Measurements from ENCODE around the gene AMN1.
"Not testable (repeated sequence)": the region's sequence is repeated elsewhere in the genome, so short reads cannot be mapped to it uniquely, and the experiment has no call there.

The AMN1 gene

GRCh38 chr12:31669582-31669981 lies 59.2 kb downstream of the AMN1 start:
- not testable (repeated sequence) for DNase-seq

GRCh38 chr12:31669020-31669419 lies 59.8 kb downstream of the AMN1 start:
- DNase-seq, result no peak

- DNase-seq, result no peak
These were observed 64.8 kb downstream of the AMN1 start for GRCh38 chr12:31664038-31664437.

GRCh38 chr12:31663576-31663975 lies 65.2 kb downstream of the AMN1 start:
- DNase-seq, result no peak

GRCh38 chr12:31662176-31662849 lies 66.5 kb downstream of the AMN1 start:
- no peak for DNase-seq

DNA sequence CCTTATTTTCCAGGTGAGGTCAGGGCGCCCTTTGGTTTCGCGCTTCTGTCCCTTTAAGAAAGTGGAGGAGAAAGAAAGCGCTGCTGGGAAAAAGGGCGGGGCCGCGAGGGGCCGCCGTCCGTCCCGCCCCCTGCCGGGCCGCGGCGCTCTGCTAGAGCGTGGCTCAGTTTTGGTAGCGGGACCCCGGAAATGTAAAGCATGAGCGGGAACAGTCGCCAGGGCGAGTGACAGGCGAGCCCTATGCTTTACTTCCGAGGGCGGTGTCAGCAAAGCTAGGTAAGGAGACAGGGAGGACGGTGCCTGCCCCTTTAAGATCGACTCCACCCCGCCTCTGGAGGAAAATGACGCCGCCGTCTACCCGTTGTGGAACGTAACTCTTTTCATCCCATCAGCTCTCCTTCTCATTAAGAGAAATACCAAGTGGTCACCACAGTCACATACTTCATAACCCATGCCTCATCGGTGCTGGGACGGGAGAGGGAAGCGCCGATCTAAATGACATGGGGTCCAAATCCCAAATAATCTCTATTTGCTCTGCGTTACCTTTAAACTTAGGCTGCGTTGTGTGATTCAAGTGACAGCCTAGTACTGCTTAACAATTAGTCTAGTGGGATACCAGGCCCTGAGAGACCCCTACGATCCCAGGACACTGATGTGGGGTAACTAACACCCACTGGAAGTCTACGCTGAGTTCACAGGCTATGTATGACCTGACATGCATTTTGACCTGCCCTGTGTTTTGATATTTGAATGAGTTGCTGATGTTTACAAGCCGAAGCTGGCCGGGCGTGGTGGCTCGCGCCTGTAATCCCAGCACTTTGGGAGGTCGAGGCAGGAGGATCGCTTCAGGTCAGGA lies 69.5 kb downstream of the AMN1 start, which contains the start of gene ETFBKMT:
Gene ETFBKMT, plus strand, starts transcription at position 602 of the 856 bp plus-strand sequence. CDS start 2,266 bp downstream, outside the sequence.
- DNase-seq, result peak; percentile 98

DNA sequence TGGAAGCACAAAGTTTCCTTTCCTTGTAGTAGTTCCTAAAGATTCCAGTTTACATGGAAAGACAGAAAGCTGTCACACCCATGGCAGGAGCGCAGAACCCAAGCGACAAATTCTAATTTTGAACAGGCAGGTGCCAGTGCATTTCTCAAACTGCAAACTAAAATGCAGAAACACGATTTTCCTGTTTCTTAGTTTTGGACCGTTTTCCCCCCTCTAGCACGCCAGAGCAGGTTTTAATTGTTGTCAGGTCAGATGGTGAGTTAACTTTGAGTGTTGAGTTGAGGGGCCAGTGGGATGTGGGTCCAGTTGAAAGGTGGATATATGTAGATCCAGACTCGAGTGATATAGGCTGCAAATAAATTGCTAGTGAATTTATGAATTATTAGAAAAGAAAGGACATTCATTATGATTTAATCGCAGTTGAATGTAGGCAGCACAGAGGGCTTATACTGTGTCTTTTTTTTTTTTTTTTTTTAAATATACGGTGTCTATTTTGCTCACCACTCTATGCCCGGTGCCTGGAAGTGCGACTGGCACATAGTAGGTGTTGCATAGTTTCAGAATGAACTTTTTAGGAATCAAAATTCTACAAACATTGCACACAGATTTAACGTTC lies 70.2 kb downstream of the AMN1 start:
- no peak for DNase-seq

GRCh38 chr12:31655792-31656191 lies 73.0 kb downstream of the AMN1 start:
- DNase-seq, result no peak

DNA sequence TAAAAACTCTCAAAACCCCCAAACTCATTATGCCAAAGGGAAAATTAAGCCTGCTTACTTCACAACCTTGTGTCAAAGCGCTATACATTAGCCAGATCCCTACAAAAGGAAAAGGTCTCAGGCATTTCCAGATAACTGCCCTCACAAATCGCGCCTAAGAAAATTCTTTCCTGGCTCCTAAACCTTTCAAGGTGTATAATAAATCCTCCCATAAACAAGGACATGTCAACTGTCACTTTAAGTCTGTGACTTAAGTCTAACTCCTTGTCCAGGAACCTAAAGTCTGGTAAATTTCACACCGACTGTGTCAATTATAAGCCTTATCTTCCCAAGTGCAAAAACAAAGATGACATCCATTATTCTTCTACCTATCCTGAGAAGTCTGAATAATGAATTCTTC lies 73.6 kb downstream of the AMN1 start:
- no peak for DNase-seq

- DNase-seq, result no peak
These were observed 76.8 kb downstream of the AMN1 start for GRCh38 chr12:31651893-31652521.

DNA sequence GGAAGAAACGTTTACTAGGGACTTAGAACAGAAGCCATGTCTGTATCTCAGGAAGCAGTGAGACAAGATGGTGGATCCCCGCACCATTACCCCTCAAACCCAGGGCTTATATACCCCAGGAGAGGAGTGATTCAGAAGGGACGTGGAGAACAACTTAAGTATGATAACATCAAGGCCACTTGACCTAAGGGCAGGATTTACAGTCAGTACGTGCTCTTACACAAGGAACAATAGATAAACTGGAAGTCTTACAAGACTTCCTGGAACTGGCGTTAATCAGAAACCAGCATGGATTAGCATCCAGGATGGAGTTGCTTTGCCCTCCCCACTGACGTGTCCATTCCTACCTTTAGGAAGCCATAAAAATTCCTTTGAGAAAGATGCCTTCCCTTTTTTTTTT lies 77.9 kb downstream of the AMN1 start:
- DNase-seq, result no peak

DNA sequence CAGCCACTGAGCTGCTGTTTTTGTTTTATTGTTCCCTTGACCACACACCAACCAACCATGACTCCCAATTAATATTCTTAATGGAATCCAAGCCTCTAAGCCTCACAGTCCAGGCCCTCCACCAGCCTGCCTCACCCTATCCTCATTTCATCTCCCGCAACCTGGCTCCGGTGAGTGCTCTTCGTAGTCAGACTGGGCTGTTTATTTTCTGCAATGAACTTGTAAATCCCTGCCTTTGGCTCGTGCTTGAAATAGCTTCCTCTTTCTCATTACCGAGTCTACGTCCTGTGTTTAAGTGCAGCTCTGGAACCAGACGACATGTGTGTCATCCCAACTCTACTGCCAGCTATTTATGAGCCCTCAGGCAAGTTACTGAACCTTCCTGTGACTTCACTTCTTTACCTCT lies 81.7 kb downstream of the AMN1 start:
- peak; percentile 66 for DNase-seq

DNA sequence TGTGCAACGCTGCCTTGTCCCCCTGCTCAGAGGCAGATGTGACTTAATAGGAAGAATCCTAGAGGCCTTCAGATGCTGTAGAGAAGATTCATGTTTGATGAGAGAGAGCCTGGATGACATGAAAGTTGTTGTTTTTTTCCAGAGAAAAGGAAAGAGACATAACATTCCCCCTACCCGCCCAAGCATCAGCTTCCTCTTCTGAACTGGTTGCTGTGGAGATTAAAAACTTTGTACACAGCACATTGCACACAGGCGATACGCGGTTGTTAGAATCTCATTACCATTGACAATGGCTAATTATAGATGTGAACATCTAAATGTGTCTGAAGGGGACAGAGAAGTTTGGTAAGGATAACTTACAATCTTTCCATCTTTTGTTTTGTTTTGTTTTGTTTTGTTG lies 82.9 kb downstream of the AMN1 start:
- DNase-seq, result peak; percentile 31

GRCh38 chr12:31644536-31644935 lies 84.3 kb downstream of the AMN1 start:
- DNase-seq, result no peak

GRCh38 chr12:31641509-31642090 lies 87.2 kb downstream of the AMN1 start:
- DNase-seq, result no peak

DNA sequence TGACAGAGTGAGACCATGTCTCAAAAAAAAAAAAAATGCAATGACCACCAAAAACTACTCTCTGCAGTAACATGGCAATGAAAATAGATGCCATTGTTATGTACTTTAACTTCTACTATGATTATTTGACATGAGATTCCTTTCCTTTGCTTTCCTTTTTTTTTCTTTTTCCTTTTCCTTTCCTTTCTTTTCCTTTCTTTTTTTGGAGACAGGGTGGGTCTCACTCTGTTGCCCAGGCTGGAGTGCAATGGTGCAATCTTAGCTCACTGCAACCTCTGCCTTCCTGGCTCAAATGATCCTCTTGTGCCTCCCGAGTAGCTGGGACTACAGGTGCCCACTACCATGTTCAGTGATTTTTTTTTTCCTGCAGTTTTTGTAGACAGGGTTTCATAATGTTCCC lies 94.2 kb downstream of the AMN1 start:
- DNase-seq, result no peak

- DNase-seq, result no peak
These were observed 95.4 kb downstream of the AMN1 start for GRCh38 chr12:31633464-31633863.

DNA sequence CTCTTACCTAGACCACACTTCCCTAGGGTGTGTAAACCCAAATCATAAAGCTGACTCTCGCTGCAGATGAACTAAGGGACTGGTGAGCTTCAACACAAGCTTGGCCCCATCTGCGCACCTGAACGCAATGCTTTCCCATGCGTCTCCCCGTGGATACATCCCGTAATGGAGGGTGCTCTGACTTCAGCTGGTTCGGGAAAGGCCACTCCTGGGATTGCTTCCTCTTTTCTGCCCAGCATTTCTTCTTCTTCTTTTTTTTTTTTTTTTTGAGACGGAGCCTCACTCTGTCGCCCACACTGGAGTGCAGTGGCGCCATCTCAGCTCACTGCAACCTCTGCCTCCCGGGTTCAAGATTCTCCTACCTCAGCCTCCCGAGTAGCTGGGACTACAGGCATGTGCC lies 97.0 kb downstream of the AMN1 start:
- peak; percentile 26 for DNase-seq

- no peak for DNase-seq
These were observed 97.6 kb downstream of the AMN1 start for GRCh38 chr12:31631023-31631724.

DNA sequence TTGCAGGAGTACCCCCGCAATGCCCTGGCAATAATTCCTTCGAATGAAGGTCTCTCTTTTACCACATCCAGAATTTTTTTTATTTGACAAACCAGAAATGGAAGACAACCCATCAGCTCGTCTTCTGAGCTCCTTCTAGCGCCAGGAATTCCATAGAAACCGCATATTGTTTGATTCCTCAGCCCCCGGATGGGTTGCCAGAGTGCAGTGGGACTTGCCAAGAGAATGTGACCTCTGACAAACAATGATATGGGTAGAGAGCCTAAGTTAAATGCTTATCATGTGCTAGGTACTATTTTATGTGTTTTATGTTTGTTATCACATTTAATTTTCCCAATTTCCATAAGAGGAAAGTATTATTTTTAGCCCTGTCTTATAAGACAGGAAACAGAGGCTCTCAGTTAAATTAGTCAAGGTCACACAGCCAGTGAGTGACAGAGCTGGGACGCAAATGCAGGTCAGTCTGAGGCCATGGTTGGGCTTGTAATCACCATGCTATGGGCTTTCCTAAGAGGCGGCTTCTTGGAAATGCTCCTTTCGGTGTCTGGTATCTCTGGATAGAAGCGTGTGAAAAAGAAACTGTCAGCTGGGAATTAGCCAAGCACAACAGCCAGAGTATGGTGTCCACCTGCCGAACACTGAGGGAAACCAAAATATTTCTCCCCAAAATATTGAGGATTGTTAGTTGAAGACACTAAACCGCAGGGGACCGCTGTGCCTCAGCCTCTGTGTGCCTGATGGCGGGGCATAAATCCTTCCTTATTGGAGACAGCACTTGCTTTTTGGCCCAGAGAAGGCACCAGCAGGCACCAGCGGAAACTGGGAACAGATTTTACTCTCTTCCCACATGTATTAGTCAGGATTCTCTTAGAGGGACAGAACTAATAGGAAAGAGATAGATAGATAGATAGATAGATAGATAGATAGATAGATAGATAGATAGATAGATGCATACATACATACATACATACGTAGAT lies 98.8 kb downstream of the AMN1 start:
- no peak for DNase-seq

GRCh38 chr12:31627456-31628054 lies 101.3 kb downstream of the AMN1 start:
- DNase-seq, result no peak
